ENCODE measurements around the gene RPS6KA2.
"Not testable (repeated sequence)": the region's sequence is repeated elsewhere in the genome, so short reads cannot be mapped to it uniquely, and the experiment has no call there.

The RPS6KA2 gene

DNA sequence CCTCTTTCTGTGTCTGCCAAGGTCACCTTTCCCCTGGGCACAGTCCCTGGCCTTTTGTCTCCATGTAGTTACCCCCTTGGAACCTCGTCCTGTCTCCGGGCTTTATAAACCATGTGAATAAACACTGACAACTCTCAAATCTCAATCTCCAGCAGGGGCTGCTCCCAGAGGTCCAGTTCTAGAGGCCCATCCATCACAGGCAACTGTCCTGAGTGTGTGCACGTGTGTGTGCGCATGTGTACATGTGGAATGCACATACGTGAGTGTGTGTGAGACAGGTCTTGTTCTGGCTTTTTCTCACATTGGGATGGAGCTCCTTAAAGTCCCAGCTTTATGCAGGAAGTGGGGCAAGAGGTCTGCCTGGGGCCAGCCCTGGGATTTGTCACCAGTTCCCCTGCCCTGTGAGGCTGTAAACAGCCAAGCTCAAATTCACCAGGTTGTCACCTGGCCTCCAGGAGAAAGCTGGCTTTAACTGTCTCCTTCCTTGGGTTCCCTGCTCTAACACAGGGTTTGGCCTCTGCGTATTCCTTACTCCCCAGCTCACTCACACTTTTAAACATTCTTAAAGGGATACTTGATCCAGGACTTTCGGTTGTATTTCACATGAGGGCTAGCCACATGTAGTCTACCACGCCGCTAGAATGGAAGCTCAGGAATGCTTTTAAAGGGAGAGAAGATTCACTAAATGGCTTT lies 83.3 kb downstream of the RPS6KA2 start:
- TF ChIP-seq, protein P1, sequence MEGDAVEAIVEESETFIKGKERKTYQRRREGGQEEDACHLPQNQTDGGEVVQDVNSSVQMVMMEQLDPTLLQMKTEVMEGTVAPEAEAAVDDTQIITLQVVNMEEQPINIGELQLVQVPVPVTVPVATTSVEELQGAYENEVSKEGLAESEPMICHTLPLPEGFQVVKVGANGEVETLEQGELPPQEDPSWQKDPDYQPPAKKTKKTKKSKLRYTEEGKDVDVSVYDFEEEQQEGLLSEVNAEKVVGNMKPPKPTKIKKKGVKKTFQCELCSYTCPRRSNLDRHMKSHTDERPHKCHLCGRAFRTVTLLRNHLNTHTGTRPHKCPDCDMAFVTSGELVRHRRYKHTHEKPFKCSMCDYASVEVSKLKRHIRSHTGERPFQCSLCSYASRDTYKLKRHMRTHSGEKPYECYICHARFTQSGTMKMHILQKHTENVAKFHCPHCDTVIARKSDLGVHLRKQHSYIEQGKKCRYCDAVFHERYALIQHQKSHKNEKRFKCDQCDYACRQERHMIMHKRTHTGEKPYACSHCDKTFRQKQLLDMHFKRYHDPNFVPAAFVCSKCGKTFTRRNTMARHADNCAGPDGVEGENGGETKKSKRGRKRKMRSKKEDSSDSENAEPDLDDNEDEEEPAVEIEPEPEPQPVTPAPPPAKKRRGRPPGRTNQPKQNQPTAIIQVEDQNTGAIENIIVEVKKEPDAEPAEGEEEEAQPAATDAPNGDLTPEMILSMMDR (IDR thresholded peaks at IDR 0.05) = no peak
- no peak for TF ChIP-seq ZFX (IDR thresholded peaks at IDR 0.05; ENCODE audit: borderline replicate concordance)
- H3K27ac ChIP-seq = no peak overlapping the region

DNA sequence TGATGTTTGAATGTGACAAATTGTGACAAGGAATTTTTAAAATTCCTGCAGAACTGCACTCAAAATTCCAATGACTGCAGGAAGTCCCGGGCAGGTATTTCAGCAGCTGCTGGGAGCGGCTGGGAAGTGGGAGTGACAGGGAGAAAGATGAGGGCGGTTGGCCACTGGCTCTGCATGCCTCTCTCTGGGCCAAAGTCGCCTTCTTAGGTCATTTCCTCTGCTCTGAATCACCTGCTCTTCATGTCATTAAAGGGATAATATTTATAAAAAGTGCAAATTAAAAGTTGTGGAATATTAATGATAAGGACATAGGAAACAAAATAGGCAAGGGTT lies 84.5 kb downstream of the RPS6KA2 start:
- no peak overlapping the region for H3K27ac ChIP-seq
- TF ChIP-seq, protein P1 (IDR thresholded peaks at IDR 0.05) = no peak
- TF ChIP-seq ZFX (IDR thresholded peaks at IDR 0.05; ENCODE audit: borderline replicate concordance) = no peak

DNA sequence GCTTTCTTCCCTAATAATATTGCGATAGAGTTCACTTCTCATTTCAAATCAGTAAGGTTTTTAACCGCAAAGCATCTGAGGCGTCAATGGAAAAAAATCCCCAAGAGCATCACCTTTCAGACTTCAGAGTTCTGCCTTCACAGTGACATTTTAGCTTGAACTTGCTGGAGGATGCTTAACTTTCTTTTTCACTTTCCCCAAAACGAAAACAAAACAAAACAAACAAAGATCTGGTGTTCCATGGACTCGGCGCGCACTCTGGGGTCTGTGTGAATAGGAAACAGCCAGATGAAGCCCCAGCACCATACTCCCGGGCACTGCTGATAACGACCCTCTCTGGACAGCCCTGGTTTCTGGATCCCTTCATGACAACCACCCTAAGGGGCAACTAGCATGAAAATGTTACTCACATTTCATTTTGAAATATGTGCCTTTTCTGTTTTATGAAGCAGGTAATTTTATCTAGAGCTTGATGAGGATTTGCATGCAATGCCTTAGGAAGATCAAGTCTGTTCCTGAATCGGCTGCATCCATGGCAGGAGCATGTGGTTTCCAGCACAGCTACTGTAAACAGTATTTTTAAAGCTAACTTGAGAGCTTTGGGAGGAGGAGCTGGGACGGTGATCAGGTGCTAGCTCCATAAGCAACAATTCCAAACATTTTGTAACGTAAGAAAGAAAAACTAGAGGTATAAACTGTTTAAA lies 85.0 kb downstream of the RPS6KA2 start:
- no peak overlapping the region for H3K27ac ChIP-seq
- no peak for TF ChIP-seq ZFX (IDR thresholded peaks at IDR 0.05; ENCODE audit: borderline replicate concordance)
- TF ChIP-seq, protein P1 (IDR thresholded peaks at IDR 0.05) = no peak

DNA sequence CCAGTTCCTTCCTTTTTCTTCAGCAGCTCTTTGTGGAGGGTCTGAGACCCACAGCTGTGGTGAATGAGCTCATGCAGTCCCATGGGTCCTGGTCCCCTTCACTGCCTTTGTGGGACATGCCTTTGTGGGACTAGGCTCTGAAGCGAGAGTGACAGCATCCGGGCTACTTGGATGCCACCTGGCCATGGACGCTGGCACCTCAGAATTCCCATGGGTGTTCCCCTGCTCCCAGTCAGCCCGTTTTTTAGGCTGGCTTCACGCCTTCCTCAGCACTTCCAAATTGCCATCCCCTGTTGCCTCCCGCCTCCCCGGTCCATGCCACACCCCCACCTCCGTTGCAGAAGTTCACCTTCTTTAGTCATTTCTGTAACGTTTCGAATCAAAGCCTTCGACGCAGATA lies 85.7 kb downstream of the RPS6KA2 start:
- no peak overlapping the region for H3K27ac ChIP-seq
- no peak for TF ChIP-seq ZFX (IDR thresholded peaks at IDR 0.05; ENCODE audit: borderline replicate concordance)
- TF ChIP-seq, protein P1 (IDR thresholded peaks at IDR 0.05) = no peak

DNA sequence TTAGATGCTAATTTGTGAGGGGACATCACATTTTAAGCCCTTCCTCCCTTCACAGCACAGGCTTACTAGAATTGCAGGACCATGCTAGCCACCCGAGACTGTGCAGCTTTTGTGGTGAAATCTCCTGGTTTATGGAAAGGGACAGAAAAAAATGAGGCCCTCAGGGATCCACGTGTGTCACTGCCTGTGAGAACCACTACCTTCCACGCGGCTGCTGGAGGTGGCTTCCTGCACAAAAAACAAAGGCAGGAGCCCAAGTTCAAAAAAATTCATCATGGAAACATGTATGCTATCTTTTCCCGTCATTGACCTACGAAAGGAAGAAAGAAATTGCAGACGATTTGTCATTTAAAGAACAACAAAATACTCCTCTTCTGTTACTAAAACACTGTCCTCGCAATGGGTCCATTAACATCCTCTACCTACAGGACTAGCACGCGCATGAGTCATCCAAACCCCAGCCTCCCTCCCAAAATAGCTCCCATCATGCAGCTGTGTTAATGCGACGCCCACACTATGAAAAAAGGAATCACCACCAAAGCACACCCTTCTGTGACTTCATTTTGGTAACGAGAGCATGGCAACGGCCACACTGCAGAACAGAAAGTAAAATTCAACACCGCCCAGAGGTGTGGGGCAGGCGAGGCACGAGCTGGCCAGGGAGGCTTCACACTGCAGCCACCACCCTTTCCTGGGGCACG lies 86.3 kb downstream of the RPS6KA2 start:
- TF ChIP-seq, protein P1 (IDR thresholded peaks at IDR 0.05) = no peak
- no peak for TF ChIP-seq ZFX (IDR thresholded peaks at IDR 0.05; ENCODE audit: borderline replicate concordance)
- H3K27ac ChIP-seq = no peak overlapping the region

DNA sequence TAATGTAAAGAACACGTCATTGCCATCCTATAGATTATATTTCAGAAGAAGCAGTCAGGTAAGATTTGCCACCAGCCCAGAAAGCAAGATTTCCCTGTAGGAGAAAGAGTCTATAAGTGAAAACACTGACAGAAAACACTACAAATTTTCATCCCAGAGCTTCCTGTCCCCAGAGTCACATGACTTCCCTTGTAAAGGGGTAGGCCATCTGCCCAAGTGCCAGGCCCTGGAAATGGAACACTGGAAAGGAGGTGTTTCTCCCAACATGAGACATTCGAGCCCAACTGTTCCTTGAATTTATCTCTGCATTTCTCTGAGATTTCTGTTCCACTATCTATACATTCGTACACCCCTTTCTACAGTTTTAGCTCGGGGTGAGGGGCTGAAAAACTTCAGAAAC lies 87.5 kb downstream of the RPS6KA2 start:
- H3K27ac ChIP-seq = no peak overlapping the region
- TF ChIP-seq, protein P1 (IDR thresholded peaks at IDR 0.05) = no peak
- no peak for TF ChIP-seq ZFX (IDR thresholded peaks at IDR 0.05; ENCODE audit: borderline replicate concordance)

DNA sequence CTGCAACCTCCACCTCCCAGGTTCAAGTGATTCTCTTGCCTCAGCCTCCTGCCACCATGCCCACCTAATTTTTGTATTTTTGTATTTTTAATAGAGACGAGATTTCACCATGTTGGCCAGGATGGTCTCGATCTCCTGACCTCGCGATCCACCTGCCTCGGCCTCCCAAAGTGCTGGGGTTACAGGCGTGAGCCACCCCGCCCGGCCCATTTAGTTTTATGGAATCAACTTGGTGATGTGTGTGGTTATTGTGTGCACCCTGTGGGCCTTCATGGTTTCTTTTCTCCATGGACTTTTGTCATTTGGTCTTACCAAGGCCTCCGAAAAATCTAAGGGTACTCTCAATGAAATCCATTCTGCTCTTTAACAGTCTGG lies 88.1 kb downstream of the RPS6KA2 start:
- not testable (repeated sequence) for H3K27ac ChIP-seq

All from 22Rv1 (cell line).